Embryonic facial prominence (tissue), 1 donor: ENCODE results near the gene PCDHB13.
"Not testable (repeated sequence)": the region's sequence is repeated elsewhere in the genome, so short reads cannot be mapped to it uniquely, and the experiment has no call there.

ENCODE experiments used
- DNase-seq: peaks from one replicate; pipeline ENCODE4 v3.0.0-alpha.2; 2016; ENCODE audit errors: extremely low spot score

Gene PCDHB13

GRCh38 chr5:141213656-141214339 lies at the start of gene PCDHB13:
Gene PCDHB13 (plus strand): TSS chr5:141213919. CDS start chr5:141214124, 205 bp downstream.
- not testable (repeated sequence) for DNase-seq

GRCh38 chr5:141172381-141173204 lies 41.1 kb upstream of the PCDHB13 start, which contains the start of gene PCDHB7:
Gene PCDHB7 (plus strand): TSS chr5:141172644. CDS start chr5:141172836, 192 bp downstream.
- DNase-seq = no peak

- DNase-seq = not testable (repeated sequence)
These were observed 39.2 kb upstream of the PCDHB13 start for GRCh38 chr5:141174291-141175104.

DNA sequence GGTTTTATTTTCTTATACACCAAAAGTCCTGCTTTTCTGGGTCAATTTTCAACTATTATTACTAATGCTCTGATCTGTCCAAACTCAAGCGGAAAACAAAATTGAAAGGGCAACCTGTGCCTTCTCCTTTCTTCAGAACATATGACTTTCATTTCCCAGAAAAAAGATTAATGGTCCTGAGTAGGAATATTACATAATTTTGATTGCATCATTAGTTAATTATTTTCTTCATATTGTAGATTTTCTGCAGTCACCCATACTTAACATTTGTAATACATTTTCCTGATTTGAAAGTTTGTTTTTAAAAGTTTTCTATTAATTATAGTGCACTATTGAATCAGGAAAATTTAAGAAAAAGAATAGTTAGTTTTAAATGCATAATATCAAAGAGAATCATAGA lies 37.8 kb upstream of the PCDHB13 start:
- no peak for DNase-seq

GRCh38 chr5:141177577-141178191 lies 36.0 kb upstream of the PCDHB13 start, which contains the start of gene PCDHB8:
Gene PCDHB8 (plus strand): TSS chr5:141177790. CDS start chr5:141178035, 245 bp downstream.
- not testable (repeated sequence) for DNase-seq

GRCh38 chr5:141179371-141179770 lies 34.3 kb upstream of the PCDHB13 start:
- DNase-seq = not testable (repeated sequence)

- not testable (repeated sequence) for DNase-seq
These were observed 33.8 kb upstream of the PCDHB13 start for GRCh38 chr5:141179876-141180275.

GRCh38 chr5:141180313-141180712 lies 33.4 kb upstream of the PCDHB13 start:
- no peak for DNase-seq

GRCh38 chr5:141182248-141182647 lies 31.5 kb upstream of the PCDHB13 start, which contains the start of gene PCDHB16:
Gene PCDHB16 (plus strand): TSS chr5:141182387. CDS start chr5:141182560, 173 bp downstream.
- DNase-seq = no peak

DNA sequence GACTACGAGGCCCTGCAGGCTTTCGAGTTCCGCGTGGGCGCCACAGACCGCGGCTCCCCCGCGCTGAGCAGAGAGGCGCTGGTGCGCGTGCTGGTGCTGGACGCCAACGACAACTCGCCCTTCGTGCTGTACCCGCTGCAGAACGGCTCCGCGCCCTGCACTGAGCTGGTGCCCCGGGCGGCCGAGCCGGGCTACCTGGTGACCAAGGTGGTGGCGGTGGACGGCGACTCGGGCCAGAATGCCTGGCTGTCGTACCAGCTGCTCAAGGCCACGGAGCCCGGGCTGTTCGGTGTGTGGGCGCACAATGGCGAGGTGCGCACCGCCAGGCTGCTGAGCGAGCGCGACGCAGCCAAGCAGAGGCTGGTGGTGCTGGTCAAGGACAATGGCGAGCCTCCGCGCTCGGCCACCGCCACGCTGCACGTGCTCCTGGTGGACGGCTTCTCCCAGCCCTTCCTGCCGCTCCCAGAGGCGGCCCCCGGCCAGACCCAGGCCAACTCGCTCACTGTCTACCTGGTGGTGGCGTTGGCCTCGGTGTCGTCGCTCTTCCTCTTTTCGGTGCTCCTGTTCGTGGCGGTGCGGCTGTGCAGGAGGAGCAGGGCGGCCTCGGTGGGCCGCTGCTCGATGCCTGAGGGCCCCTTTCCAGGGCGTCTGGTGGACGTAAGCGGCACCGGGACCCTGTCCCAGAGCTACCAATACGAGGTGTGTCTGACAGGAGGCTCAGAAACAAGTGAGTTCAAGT lies 29.4 kb upstream of the PCDHB13 start:
- not testable (repeated sequence) for DNase-seq

- no peak for DNase-seq
These were observed 26.7 kb upstream of the PCDHB13 start, which contains the start of gene PCDHB9 for GRCh38 chr5:141186897-141187512. Gene PCDHB9 (plus strand): TSS chr5:141187161. CDS start chr5:141187319, 158 bp downstream.

- DNase-seq = not testable (repeated sequence)
These were observed 25.0 kb upstream of the PCDHB13 start for GRCh38 chr5:141188682-141189081.

- not testable (repeated sequence) for DNase-seq
These were observed 24.6 kb upstream of the PCDHB13 start for GRCh38 chr5:141189131-141189530.

GRCh38 chr5:141192110-141192725 lies 21.5 kb upstream of the PCDHB13 start, which contains the start of gene PCDHB10:
Gene PCDHB10 (plus strand): TSS chr5:141192353. CDS start chr5:141192553, 200 bp downstream.
- DNase-seq = no peak

DNA sequence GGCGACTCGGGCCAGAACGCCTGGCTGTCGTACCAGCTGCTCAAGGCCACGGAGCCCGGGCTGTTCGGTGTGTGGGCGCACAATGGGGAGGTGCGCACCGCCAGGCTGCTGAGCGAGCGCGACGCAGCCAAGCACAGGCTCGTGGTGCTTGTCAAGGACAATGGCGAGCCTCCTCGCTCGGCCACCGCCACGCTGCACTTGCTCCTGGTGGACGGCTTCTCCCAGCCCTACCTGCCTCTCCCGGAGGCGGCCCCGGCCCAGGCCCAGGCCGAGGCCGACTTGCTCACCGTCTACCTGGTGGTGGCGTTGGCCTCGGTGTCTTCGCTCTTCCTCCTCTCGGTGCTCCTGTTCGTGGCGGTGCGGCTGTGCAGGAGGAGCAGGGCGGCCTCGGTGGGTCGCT lies 19.4 kb upstream of the PCDHB13 start:
- DNase-seq = not testable (repeated sequence)

- DNase-seq = no peak
These were observed 17.4 kb upstream of the PCDHB13 start for GRCh38 chr5:141196363-141196762.

DNA sequence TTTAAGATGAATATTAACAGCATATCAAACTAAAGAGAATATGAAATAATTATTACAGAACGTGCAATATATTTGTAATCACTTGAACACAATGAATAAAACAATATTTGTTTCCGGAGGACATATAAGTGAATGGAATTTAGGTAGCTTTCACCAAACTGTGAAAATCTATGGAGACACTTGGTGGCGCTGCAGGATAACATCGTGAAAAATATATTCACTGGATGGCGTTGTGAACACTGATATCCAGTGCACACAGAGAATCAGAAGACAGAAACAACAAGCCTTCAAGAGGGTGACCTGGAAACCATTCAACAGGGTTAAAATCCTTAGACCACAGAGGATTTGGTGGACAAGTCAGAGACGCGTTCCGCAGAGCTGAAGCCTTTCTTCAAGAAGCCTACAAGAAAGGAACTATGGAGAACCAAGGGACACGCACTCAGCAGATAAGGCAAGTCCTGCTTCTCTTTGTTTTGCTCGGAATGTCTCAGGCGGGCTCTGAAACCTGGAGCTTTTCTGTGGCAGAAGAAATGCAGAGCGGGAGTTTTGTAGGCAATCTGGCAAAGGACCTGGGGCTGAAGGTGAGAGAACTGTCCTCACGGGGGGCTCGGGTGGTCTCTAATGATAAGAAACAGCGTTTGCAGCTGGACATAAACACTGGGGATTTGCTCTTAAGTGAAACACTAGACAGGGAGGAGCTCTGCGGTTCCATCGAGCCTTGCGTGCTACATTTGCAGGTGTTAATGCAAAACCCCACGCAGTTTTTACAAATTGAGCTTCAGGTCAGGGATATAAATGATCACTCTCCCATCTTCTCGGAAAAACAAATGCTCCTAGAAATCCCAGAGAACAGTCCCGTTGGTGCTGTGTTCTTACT lies 14.1 kb upstream of the PCDHB13 start, which contains the start of gene PCDHB11:
PCDHB11 (plus strand) TSS at position 269 of the 877 bp plus-strand sequence; CDS start at position 417, 148 bp downstream.
- no peak for DNase-seq

DNA sequence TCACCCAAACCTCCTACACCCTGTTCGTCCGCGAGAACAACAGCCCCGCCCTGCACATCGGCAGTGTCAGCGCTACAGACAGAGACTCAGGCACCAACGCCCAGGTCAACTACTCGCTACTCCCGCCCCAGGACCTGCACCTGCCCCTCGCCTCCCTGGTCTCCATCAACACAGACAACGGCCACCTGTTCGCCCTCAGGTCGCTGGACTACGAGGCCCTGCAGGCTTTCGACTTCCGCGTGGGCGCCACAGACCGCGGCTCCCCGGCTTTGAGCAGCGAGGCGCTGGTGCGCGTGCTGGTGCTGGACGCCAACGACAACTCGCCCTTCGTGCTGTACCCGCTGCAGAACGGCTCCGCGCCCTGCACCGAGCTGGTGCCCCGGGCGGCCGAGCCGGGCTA lies 12.6 kb upstream of the PCDHB13 start:
- not testable (repeated sequence) for DNase-seq
